Activated CD4-positive, CD25-positive, alpha-beta regulatory T cell treated with anti-CD3 and anti-CD28 coated beads, Interleukin-2, amount 50 U/mL, for 72 hours (primary cell): Measurements from ENCODE around the gene IFFO2.
A peak's percentile ranks its signal among the peaks of the same experiment; 100 is the strongest.

ENCODE experiments used
- DNase-seq: peaks from one replicate; pipeline ENCODE4 v3.0.0; 2021

Gene IFFO2

GRCh38 chr1:18970762-18971161 is 14.3 kb upstream of the IFFO2 start:
- no peak for DNase-seq

- no peak for DNase-seq
These were observed 13.9 kb upstream of the IFFO2 start for GRCh38 chr1:18970358-18970757.

GRCh38 chr1:18967066-18967690 is 10.7 kb upstream of the IFFO2 start:
- DNase-seq = no peak

- DNase-seq = no peak
These were observed 9.0 kb upstream of the IFFO2 start for GRCh38 chr1:18965206-18966173.

GRCh38 chr1:18963968-18964367 is 7.5 kb upstream of the IFFO2 start:
- DNase-seq = no peak

GRCh38 chr1:18962855-18963737 is 6.6 kb upstream of the IFFO2 start:
- DNase-seq = no peak

GRCh38 chr1:18962121-18962721 is 5.7 kb upstream of the IFFO2 start:
- no peak for DNase-seq

GRCh38 chr1:18960821-18961220 is 4.3 kb upstream of the IFFO2 start:
- DNase-seq = no peak

GRCh38 chr1:18960409-18960808 is 3.9 kb upstream of the IFFO2 start:
- DNase-seq = no peak

GRCh38 chr1:18959591-18959990 is 3.1 kb upstream of the IFFO2 start:
- DNase-seq = no peak

- DNase-seq = no peak
These were observed 1.2 kb upstream of the IFFO2 start for GRCh38 chr1:18957532-18958300.

- DNase-seq = no peak
These were observed 653 bp upstream of the IFFO2 start for GRCh38 chr1:18957136-18957521.

GRCh38 chr1:18955441-18956192 is 859 bp downstream of the IFFO2 start:
- peak; percentile 67 for DNase-seq

- DNase-seq = no peak
These were observed 1.4 kb downstream of the IFFO2 start for GRCh38 chr1:18955131-18955440.

- DNase-seq = no peak
These were observed 2.0 kb downstream of the IFFO2 start for GRCh38 chr1:18954270-18955071.

- DNase-seq = no peak
These were observed 2.7 kb downstream of the IFFO2 start for GRCh38 chr1:18953731-18954231.

GRCh38 chr1:18951818-18952391 is 4.6 kb downstream of the IFFO2 start:
- DNase-seq = peak; percentile 76

- DNase-seq = peak; percentile 42
These were observed 5.1 kb downstream of the IFFO2 start for GRCh38 chr1:18951416-18951815.

GRCh38 chr1:18950401-18951026 is 6.0 kb downstream of the IFFO2 start:
- DNase-seq = no peak
